ENCODE measurements around the gene OR10K1. TPM values are rescaled to one million over a fixed set of nuclear protein-coding genes. Genes with fewer than 3 reads are reported as not detected.

The OR10K1 gene
- total RNA-seq, 1 experiment from 2014 or later = not detected

DNA sequence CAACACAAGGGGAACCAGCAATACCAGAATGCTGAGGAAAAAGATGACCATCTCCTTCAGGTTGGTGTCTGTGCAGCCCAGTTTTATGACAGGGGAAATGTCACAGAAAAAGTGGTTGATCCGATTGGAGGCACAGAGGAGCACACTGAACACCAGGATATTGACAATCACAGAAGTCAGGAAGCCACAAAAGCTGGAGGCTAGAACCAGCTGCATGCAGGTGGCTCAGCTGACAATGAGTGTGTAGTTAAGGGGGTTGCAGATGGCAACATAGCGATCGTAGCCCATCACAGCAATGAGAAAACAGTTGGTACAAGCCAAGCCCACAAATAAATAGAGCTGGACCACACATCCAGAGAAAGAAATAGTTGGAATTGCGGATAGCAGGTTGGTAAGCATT is 16.3 kb upstream of the OR10K1 start:
- ChIA-PET CTCF (no interaction called here), POLR2A (no interaction called here)
- no peak overlapping the region for H3K27ac Mint-ChIP-seq
- no peak for TF ChIP-seq ZNF317 (CRISPR knock-in tag; IDR thresholded peaks at IDR 0.05; ENCODE audit: borderline replicate concordance, low read depth)
- TF ChIP-seq PRRX2 (CRISPR knock-in tag; IDR thresholded peaks at IDR 0.05) = no peak
- TF ChIP-seq OVOL2 (CRISPR knock-in tag; IDR thresholded peaks at IDR 0.05; ENCODE audit: borderline replicate concordance) = no peak
- TF ChIP-seq, protein P1, sequence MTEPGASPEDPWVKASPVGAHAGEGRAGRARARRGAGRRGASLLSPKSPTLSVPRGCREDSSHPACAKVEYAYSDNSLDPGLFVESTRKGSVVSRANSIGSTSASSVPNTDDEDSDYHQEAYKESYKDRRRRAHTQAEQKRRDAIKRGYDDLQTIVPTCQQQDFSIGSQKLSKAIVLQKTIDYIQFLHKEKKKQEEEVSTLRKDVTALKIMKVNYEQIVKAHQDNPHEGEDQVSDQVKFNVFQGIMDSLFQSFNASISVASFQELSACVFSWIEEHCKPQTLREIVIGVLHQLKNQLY (CRISPR knock-in tag; IDR thresholded peaks at IDR 0.05) = no peak
- no peak for TF ChIP-seq NFE2L1 (CRISPR knock-in tag; IDR thresholded peaks at IDR 0.05)
- TF ChIP-seq FOXJ3 (CRISPR knock-in tag; IDR thresholded peaks at IDR 0.05; ENCODE audit: borderline replicate concordance) = no peak
- no peak for TF ChIP-seq ETV6 (CRISPR knock-in tag; IDR thresholded peaks at IDR 0.05)
- TF ChIP-seq ZBTB21 (CRISPR knock-in tag; IDR thresholded peaks at IDR 0.05; ENCODE audit: borderline replicate concordance) = no peak
- no peak for TF ChIP-seq FOXK1 (CRISPR knock-in tag; IDR thresholded peaks at IDR 0.05)
- TF ChIP-seq ZNF121 (CRISPR knock-in tag; IDR thresholded peaks at IDR 0.05) = no peak
- TF ChIP-seq, protein P2, sequence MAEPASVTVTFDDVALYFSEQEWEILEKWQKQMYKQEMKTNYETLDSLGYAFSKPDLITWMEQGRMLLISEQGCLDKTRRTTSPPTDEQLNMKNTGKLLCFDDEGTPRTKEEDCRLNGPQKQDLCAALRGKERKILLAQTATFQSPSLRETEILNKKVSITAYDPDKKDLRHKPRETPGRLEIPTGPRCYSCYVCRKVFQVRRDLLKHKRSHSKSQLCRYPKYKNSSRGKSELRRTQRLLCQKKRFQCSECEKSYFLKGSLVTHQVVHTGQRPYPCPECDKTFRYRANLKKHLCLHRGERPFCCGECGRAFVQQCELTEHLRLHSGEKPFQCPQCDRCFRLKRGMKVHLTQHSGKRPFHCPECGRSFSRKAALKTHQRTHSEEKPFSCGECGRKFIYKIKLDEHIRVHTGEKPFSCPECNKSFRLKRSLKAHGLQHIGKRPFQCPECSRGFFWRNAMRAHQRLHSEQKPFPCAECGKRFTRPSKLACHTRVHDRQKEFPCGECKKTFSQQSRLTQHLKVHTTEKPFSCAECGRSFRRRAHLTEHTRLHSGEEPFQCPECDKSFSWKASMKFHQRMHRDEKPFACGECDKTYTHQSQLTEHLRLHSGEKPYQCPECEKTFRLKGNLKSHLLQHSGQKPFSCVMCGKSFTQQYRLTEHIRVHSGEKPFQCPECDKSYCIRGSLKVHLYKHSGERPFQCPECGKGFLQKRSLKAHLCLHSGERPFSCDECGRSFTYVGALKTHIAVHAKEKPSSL (CRISPR knock-in tag; conservative IDR thresholded peaks at IDR 0.05) = no peak
- TF ChIP-seq, protein P3, sequence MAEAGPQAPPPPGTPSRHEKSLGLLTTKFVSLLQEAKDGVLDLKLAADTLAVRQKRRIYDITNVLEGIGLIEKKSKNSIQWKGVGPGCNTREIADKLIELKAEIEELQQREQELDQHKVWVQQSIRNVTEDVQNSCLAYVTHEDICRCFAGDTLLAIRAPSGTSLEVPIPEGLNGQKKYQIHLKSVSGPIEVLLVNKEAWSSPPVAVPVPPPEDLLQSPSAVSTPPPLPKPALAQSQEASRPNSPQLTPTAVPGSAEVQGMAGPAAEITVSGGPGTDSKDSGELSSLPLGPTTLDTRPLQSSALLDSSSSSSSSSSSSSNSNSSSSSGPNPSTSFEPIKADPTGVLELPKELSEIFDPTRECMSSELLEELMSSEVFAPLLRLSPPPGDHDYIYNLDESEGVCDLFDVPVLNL (CRISPR knock-in tag; IDR thresholded peaks at IDR 0.05; ENCODE audit: borderline replicate concordance, low read depth) = no peak
- no peak for TF ChIP-seq JUN (CRISPR knock-in tag; IDR thresholded peaks at IDR 0.05)
- TF ChIP-seq, protein P4, sequence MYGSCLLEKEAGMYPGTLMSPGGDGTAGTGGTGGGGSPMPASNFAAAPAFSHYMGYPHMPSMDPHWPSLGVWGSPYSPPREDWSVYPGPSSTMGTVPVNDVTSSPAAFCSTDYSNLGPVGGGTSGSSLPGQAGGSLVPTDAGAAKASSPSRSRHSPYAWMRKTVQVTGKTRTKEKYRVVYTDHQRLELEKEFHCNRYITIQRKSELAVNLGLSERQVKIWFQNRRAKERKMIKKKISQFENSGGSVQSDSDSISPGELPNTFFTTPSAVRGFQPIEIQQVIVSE (CRISPR knock-in tag; IDR thresholded peaks at IDR 0.05; ENCODE audit: borderline replicate concordance) = no peak
- no peak for TF ChIP-seq ATF1 (CRISPR knock-in tag; IDR thresholded peaks at IDR 0.05)
- TF ChIP-seq ZBTB43 (CRISPR knock-in tag; IDR thresholded peaks at IDR 0.05) = no peak
- DNase-seq (ENCODE audit: low spot score) (no peak), ATAC-seq (no peak)
- no peaks in the 10 kb centered on the region for H3K27me3 Mint-ChIP-seq (ENCODE audit: low read depth)
- H3K36me3 Mint-ChIP-seq = no peaks in the 10 kb centered on the region
- H3K4me3 Mint-ChIP-seq = no peak overlapping the region
- H3K4me1 Mint-ChIP-seq = no peaks in the 10 kb centered on the region
- H3K9me3 Mint-ChIP-seq = peaks cover 8% of the 10 kb centered on the region

GRCh38 chr1:158454537-158454936 is 7.1 kb upstream of the OR10K1 start:
- no peak overlapping the region for H3K4me3 Mint-ChIP-seq
- TF ChIP-seq ZBTB43 (CRISPR knock-in tag; IDR thresholded peaks at IDR 0.05) (no peak), ZNF416 (CRISPR knock-in tag; IDR thresholded peaks at IDR 0.05) (no peak), GRHL2 (CRISPR knock-in tag; IDR thresholded peaks at IDR 0.05; ENCODE audit: insufficient replicate concordance, severe bottlenecking) (no peak), USF1 (CRISPR knock-in tag; IDR thresholded peaks at IDR 0.05) (no peak), GTF2I (CRISPR knock-in tag; conservative IDR thresholded peaks at IDR 0.05) (no peak), TEAD4 (CRISPR knock-in tag; IDR thresholded peaks at IDR 0.05) (no peak), SMAD4 (CRISPR knock-in tag; IDR thresholded peaks at IDR 0.05) (no peak), MYBL2 (CRISPR knock-in tag; IDR thresholded peaks at IDR 0.05) (no peak), FOXK1 (CRISPR knock-in tag; IDR thresholded peaks at IDR 0.05) (no peak), KAT7 (CRISPR knock-in tag; IDR thresholded peaks at IDR 0.05; ENCODE audit: borderline replicate concordance) (no peak)
- TF ChIP-seq, protein P5, sequence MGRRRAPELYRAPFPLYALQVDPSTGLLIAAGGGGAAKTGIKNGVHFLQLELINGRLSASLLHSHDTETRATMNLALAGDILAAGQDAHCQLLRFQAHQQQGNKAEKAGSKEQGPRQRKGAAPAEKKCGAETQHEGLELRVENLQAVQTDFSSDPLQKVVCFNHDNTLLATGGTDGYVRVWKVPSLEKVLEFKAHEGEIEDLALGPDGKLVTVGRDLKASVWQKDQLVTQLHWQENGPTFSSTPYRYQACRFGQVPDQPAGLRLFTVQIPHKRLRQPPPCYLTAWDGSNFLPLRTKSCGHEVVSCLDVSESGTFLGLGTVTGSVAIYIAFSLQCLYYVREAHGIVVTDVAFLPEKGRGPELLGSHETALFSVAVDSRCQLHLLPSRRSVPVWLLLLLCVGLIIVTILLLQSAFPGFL (CRISPR knock-in tag; IDR thresholded peaks at IDR 0.05; ENCODE audit: borderline replicate concordance) = no peak
- H3K4me1 Mint-ChIP-seq = peaks cover 20% of the 10 kb centered on the region
- CTCF ChIA-PET = no interaction called here
- ATAC-seq (no peak), DNase-seq (ENCODE audit: low spot score) (no peak)
- H3K9me3 Mint-ChIP-seq = peaks cover 33% of the 10 kb centered on the region
- H3K27me3 Mint-ChIP-seq (ENCODE audit: low read depth) = no peaks in the 10 kb centered on the region
- H3K36me3 Mint-ChIP-seq = peaks cover 20% of the 10 kb centered on the region
- no peak overlapping the region for H3K27ac Mint-ChIP-seq
- POLR2A ChIA-PET = no interaction called here
